ENCODE measurements around the gene COL21A1.
"Not testable (repeated sequence)": the region's sequence is repeated elsewhere in the genome, so short reads cannot be mapped to it uniquely, and the experiment has no call there.

Gene COL21A1

DNA sequence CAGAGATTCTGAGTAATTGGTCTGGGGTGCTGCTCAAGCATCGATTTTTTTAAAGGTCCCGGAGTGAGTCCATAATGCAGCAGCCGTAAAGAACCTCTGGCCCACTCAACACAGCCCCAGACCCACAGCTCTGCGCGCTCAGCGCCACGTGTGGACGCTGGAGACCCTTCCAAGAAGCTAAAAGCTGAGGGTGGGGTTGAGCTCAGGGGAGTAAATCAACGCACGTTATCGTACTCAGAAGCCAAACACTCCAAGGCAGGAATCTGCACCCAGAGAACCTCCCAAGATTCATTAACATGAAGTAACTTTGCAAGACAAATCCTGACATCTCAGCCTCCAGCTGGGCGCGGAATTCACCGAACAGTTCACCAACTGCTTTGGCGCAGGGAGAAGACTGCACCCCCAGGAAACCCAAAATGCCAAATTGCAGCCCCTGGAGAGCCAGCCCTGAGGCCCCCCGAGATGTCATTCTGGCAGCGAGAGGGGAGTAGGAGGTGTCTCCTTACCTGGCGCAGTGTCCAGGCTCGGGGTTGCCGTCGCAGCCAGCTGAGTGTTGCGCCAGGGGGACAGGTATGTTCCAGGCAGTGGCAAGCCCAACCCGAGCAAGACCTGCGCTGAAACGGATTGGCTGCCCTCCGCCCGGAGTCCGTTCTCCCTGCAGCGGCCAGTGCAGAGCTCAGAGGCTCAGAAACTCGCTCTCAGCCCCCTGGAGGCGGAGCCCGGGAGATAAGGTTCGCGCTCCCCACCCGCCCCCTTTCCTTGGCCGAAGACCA lies at the start of gene COL21A1:
COL21A1 (minus strand) TSS at position 700 of the 773 bp plus-strand sequence. CDS start 64,962 bp downstream, outside the sequence.
- peak; percentile 26 for DNase-seq (ENCODE audit: low read depth)

DNA sequence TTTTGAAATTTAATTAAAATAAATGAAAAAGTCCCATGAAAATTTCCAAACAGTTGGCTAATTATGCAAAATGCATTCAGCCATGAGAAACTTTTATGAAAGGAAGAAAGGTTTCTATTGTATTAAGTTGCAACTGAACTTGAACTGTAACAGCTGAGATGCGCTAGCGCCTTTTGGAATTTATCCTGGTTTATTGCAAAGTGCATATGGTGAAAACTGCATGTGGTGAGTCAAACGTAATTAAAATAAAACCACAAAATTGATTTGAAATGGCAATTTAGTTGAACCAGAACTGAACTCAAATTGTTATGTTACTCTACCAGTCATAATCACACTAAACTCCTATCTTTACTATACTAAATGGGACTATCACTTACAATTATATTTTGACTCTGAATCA lies 46.4 kb upstream of the COL21A1 start:
- DNase-seq (ENCODE audit: low read depth): peak; percentile 44

DNA sequence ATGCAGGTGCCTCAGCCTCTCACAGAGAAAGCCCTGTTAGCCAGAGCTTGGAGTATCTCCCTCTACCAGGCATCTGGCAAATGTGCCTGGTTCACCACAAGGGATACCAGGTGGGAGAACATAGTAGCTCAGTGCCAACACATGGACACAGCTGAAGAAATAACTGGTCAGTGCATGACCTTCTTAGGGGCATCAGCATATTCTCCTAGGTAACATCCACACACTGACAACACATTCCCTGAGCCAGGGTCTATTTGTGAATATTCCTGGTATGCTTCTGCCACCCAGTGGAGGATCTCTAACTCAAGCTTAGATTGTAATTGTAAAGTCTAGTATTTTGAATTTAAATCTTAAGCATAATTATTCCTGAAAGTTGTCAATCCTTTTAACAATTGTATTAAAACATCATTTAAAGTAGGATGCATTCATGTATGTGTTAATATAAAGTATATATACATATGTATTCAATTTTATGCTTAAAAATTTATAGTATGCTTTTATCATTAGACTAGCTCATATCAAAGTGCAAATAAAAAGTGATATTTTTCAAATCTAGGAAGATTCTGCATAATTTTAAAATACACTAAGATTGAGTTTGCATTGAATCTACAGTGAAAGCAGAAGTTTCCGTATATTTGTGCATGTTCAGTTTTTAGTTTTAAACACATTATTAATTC lies 45.3 kb upstream of the COL21A1 start:
- peak; percentile 73 for DNase-seq (ENCODE audit: low read depth)

DNA sequence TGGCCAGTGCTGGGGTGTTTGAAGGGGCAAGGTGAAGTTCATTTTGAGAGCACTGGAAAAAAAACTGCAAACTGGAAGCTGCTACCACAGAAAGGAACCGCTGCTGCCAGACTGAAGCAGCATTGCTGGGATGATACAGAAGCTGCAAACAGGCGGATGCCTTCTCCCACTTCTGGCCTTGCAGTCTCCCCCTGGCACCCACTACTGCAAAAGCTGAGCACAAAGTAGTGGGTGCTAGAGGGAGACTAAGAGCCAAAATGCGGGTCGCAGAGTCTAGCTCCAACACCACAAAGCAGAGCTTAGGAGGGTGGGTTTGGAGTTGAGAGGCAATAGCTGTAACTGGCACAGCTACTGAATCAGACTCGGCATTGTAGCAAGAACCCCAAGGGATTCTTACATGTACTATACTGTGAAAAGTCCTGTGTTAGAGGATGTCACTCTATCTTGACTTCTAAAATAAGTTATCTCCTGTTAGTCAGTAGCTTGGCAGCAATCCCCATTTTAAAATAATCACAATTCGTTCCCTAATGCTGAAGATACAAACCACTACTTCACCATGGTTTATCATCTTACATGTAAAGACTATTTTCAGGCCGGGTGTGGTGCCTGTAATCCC lies 44.0 kb upstream of the COL21A1 start:
- DNase-seq (ENCODE audit: low read depth): no peak

DNA sequence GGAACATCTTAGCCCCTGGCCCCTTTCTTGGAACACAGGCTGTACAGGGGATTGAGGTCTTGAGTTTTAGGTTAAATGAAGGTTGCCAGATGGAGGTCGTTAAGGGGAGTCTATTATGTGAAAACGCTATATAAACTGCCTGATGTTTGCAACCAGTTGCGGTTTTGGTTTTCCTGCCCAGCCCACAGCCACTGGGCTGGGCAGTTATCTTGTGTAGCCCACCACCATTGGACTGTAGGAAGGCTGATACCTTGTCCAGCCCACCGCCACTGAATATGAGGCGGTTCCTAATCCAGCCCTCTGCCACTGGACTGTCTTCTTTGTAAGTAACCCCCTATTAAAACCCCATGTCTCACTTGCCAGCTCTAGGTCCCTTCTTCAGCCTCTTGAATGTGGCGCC lies 42.3 kb upstream of the COL21A1 start:
- DNase-seq (ENCODE audit: low read depth): no peak

DNA sequence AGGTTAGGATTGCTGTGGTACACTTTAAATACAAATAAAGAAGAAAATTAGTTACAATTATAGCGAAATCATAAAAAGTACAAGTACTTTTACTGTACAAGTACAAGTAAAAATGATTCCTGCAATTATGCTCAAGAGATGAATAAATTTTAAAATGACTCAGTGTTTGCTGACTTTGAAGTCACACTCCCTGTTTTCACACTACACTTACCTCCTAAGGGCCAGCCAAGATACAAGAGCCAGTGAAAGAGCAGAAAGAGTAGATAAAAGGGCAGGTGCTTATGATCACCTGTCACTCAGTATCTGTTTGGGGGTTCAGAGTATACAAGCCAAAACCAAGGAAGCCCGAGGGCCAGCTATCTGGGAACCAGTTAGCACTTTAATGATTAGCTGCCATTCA lies 41.0 kb upstream of the COL21A1 start:
- no peak for DNase-seq (ENCODE audit: low read depth)

DNA sequence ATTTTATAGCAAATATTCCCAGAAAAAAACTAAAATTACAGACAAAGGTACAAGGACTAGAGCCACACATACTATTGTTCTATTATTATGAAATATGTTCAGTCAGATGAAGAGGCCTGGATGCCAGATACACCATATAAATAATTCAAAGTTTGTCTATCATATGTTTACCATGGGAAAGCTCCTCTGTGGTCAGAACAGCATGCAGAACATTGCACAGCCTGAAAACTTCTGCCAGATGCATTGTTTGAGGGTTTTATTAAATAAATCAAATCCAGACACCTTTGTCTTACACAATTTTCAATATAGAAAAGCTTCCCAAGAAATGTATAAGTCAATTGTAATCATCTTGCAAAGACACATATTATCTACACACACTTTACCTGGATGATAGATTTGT lies 35.0 kb upstream of the COL21A1 start:
- peak; percentile 82 for DNase-seq (ENCODE audit: low read depth)

DNA sequence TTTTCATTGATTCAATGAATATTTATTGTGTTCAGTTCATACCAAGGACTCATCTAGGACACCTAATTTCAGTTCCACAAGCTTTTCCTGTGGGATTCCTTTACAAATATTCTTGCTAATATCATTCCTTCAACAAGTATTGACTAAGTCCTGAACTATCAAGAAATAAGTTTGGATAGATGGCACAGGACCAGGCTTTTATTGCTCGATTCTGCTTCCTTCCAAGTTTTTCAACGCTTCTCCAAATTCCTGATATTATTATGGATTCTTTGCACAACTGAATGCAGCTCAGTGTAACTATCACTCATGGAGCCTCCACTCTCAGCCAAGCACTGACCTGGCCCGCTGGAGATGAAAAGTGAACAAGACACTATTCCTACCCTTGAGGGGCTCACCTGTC lies 32.7 kb upstream of the COL21A1 start:
- no peak for DNase-seq (ENCODE audit: low read depth)

DNA sequence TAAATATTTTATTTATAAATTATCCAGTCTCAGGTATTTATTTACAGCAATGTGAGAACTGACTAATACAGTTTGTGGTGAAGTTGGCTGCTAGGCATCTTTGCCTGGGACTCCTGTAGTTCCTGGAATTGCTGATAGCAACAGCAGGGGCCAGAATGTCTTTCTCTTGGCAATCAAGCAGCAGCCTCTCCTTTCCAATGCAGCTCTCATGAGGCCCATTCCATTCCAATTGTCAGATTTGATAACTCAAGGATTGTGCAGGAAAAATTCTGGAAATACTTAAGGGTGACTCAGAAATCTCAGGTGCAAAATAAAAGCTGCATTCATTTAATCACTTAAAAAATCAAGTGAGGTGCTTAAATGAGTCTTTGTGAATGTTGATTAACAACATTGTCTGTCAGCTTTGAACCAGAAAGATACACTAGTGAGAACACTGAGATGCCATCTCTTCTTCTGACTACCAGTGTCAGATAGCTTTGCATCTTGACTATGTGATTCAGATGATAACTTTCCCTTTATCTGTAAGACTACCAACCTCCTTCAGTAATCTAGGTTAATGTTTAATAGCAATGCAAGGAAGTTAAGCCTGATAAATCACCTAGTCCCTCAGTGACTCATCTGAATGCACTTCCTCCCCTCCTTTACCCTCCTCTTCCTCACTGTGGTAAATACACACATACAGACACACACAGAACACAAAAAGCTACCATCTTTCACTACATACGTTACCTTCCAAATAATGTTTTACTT lies 32.1 kb upstream of the COL21A1 start:
- peak; percentile 60 for DNase-seq (ENCODE audit: low read depth)

DNA sequence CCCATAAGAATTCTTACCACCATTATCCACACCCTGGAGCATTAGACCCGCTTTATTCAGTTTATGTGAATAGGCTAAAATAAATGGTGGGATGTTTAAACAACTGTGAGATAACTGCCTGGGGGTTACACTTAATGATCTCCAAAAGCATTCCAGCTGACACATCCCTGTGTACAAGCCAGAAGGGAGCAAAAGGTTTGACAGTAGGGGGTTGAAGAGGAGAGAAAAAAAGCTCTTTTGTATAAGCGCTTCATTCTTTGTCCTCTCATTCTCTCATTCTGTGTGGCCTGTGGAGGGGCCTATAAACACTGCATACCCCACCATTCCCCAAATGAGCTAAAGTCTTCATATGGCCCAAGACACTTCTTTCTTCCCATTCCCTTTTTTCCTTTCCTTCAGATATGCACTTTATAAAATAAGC lies 30.8 kb upstream of the COL21A1 start:
- DNase-seq (ENCODE audit: low read depth): no peak

DNA sequence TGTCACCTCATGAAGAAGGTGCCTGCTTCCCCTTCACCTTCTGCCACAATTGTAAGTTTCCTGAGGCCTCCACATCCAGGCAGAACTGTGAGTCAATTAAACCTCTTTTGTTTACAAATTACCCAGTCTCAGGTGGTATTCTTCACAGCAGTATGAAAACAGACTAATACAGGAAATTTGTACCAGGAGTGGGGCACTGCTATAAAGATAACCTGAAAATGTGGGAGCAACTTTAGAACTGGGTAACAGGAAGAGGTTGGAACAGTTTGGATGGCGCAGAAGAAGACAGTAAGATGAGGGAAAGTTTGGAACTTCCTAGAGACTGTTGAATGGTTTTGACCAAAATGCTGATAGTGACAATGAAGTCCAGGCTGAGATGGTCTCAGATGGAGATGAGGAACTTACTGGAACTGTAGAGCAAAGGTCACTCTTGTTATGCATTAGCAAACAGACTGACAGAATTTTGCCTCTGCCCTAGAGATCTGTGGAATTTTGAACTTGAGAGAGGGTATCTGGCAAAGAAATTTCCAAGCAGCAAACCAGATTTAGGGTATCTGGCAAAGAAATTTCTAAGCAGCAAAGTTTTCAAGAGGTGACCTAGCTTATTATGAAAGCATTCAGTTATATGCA lies 23.5 kb upstream of the COL21A1 start:
- DNase-seq (ENCODE audit: low read depth): no peak

DNA sequence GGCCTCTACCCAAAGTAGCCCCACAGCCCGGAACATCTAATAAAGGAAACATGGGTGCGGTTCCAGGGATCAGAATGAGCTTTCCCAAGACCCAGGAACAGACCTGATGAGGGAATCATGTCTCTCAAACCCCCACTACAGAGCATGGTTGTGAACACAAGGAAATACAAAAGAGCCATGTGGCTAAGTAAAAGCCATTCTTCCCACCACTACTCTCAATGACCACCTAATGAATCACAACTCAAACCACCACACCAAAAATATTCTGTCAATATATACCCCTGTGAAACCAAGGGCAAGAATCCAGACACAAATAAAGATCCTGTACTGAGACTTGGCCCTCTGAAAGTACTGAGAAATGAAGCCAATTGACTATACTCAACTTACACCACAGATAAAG lies 20.9 kb upstream of the COL21A1 start:
- no peak for DNase-seq (ENCODE audit: low read depth)

DNA sequence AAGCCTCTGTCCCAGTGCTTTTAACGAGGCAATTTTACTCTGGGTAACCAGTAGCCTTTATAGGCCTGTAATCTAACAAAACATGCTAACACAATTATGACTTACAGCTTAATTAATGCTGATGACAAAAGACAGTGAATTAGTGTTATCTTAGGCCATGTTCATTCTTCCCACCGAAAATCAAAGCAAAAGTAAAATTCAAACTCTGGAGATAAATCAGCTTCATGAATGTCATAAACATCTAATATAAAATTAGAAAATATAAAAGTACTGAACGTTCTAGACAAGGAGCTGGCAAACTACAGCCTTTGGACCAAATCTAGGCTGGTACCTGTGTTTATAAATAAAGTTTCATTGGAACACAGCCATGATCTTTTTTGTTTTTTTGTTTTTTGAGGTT lies 18.6 kb upstream of the COL21A1 start:
- no peak for DNase-seq (ENCODE audit: low read depth)

DNA sequence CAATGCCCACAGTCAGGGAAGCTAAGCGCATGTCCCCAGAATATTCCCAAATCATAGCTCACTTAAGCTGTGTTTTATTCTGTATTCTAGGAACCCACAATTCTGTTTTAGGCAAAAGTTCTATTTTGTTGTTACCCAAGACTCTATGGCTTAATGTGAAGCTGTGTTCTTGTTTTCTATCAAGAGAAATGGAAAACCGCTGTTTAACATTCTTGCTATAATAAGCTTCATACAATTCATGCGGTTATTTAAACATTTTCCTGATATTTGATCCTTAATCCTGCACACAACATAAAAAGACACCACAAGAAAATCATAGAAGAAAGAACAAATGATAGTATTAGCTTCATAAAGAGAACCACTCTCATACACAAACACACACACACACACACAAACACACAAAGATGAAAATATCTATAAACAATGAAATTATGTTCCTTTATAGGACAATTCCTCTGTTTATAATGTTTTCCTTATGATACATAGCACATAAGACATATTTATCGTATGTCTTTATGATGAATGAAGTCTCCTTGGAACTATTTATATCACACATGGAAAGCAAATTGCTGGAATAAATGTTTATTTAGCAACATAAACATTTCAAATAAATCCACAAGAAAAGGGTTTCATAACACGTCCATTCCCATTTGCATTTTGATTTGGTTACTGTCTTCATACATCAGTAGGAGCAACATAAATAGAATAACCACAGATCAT lies 16.4 kb upstream of the COL21A1 start:
- peak; percentile 80 for DNase-seq (ENCODE audit: low read depth)

DNA sequence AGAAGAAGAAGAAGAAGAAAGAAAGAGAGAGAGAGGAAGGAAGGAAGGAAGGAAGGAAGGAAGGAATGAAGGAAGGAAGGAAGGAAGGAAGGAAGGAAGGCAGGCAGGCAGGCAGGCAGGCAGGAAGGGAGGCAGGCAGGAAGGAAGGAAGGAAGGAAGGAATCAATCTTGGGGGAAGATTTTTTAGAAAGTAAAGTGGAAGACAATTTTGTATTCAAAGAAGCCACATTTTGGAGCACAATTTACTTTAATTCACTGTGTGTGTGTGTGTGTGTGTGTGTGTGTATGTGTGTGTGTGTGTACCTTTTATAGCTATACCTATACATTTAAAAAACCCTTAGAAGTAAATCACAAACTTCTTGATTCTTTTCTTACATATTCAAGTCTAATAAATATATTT lies 13.2 kb upstream of the COL21A1 start:
- DNase-seq (ENCODE audit: low read depth): not testable (repeated sequence)

DNA sequence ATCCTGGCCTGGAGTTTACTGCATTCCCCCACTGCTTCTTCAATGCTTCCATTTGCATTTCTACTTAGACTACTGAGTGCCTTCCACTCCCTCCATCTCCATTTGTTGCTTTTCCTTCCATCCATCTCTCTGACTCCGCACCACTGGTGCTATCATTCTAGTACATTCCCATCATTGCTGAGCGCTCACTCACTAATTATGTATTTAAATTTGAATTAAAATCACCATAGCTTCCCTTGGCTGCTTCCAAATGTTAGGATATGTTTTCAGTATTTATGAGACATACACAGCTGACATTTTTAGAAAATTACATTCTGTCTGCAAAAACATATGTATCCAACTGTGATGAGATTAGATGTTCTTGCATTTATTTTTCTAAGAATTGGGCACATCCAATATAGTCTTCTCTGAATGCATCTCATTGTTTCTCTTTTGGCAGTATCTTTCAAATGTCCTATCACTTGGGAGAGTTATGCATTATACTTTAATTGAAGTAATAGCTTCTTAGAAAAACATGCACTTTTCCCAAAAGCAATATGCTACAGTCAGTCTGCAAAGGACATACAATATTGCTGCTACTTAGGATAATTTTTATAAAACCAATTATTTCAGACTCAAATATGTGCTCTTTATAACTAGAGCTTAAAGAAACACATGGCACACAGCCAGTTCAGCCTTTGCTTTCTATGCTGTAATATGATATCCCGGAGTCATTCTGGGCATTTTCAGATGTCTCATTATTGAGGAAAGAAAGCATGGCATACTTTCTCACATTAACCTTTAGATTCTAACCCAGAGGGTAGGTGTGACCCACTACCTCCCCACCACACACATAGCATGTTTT lies 12.1 kb upstream of the COL21A1 start:
- peak; percentile 62 for DNase-seq (ENCODE audit: low read depth)

DNA sequence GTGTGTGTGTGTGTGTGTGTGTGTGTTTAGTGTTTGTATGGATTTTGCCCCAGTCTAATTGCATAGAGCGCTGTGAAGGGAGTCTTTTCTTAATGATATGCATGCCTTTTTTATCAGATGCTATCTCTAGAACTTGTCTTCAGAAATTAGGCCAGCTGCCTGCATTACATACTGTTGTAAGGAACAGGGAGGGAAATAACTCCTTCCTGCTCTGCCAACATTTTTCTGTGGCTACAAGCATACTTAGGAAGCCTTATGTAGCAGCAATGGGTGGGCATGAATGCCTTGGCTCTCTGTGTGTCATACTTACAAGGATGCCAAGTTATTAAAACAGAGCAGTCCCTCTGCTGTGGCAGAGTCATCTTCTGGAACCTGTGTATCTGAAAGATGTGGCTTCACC lies 8.0 kb upstream of the COL21A1 start:
- peak; percentile 22 for DNase-seq (ENCODE audit: low read depth)

DNA sequence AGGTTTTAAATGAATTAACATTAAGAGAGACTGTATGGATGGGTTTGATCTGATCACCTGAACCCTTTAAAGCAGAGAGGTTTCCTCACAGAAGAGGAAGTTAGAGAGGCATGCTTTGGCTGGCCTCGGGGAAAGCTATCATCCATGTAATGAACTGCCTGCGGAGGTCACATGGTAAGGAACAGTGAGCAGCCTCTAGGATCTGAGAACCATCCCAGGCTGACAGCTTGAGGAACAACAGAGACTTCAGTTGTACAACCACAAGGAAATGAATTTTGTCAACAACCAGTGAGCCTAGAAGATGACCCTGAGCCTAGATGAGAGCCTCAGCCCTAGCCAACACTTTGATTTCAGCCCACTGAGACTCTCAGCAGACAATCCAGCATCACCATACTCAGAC lies 2.9 kb upstream of the COL21A1 start:
- no peak for DNase-seq (ENCODE audit: low read depth)

DNA sequence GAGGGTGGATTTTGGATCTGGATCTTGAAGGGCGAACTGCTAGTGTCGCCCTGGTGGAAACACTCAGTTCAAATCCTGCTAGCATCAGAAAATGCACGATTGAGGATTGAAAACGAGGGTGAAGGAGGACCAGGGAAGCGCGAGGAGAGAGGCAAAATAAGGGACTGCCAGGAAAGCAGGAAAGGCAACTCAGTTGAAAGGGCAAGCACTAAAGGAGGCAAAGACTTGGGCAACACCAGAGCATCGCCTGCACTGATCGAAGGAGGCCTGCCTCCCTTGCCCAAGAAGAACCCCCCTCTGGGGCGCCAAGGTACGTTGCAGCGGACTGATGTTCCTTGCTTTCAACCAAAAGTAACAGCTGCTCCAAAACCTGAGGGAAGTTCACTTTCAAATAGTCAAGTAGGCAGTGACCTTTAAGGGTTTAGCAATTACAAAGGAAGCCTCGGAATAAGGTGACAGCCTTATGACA lies 308 bp upstream of the COL21A1 start:
- DNase-seq (ENCODE audit: low read depth): no peak

DNA sequence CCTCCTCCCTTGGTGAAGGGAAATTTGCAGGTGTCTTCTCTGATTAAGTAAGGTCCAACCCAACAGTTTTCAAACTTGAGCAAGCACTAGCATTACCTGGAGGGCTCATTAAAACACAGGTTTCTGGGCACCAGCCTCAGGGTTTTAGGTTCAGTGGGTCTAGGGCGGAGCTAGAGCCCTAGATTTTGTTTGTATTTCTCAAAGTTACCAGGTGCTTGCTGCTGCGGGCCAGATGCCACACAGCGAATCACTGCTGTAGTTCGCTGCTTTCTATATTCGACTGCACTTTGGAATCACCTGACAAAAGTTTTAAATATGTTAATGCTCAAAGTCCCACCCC lies 869 bp downstream of the COL21A1 start:
- DNase-seq (ENCODE audit: low read depth): no peak
